Neuronal stem cell (in vitro differentiated cells): ENCODE results near the gene OR3A3.
"Not testable (repeated sequence)": the region's sequence is repeated elsewhere in the genome, so short reads cannot be mapped to it uniquely, and the experiment has no call there.

Experiments
- DNase-seq: peaks from one replicate; pipeline ENCODE4 v3.0.0-alpha.2; 2013; ENCODE audit warnings: low spot score
- H2AFZ ChIP-seq: one replicate; pipeline ENCODE4 v1.6.1; 2013; ENCODE audit warnings: mild to moderate bottlenecking, low read length, inconsistent platforms
- H2AK5ac ChIP-seq: 2 replicates; pipeline ENCODE4 v1.6.1; 2013; ENCODE audit warnings: low read depth, mild to moderate bottlenecking, inconsistent platforms, low read length, moderate library complexity, mixed read lengths
- H2BK120ac ChIP-seq: 2 replicates; pipeline ENCODE4 v1.6.1; 2013; ENCODE audit warnings: low read depth, mild to moderate bottlenecking, inconsistent platforms, low read length, moderate library complexity, mixed read lengths
- H2BK12ac ChIP-seq: one replicate; pipeline ENCODE4 v1.6.1; 2013; ENCODE audit warnings: low read length, inconsistent platforms
- H2BK15ac ChIP-seq: 2 replicates; pipeline ENCODE4 v1.6.1; 2013; ENCODE audit warnings: mild to moderate bottlenecking, low read length, inconsistent platforms, mixed read lengths
- H2BK5ac ChIP-seq: one replicate; pipeline ENCODE4 v1.6.1; 2013; ENCODE audit warnings: inconsistent platforms, mild to moderate bottlenecking, low read length, moderate library complexity
- H3K14ac ChIP-seq: one replicate; pipeline ENCODE4 v1.6.1; 2013; ENCODE audit warnings: low read length, inconsistent platforms
- H3K18ac ChIP-seq: 2 replicates; pipeline ENCODE4 v1.6.1; 2013; ENCODE audit warnings: low read length, inconsistent platforms
- H3K23ac ChIP-seq: 2 replicates; pipeline ENCODE4 v1.6.1; 2013; ENCODE audit warnings: low read depth, mild to moderate bottlenecking, mixed read lengths, low read length, inconsistent platforms; ENCODE audit not compliant: poor library complexity
- H3K27ac ChIP-seq: replicated peaks from 3 replicates; pipeline ENCODE4 v1.5.1; 2013; ENCODE audit warnings: low read length, inconsistent platforms
- H3K27me3 ChIP-seq, 3 experiments: 2 replicates each; pipeline ENCODE4 v1.6.1; 2013; ENCODE audit warnings: low read length in 3 of 3, mild to moderate bottlenecking in 2 of 3, inconsistent platforms in 1 of 3, low read depth in 1 of 3, mixed read lengths in 1 of 3, moderate library complexity in 1 of 3; ENCODE audit not compliant: control insufficient read depth in 3 of 3, insufficient read depth in 3 of 3
- H3K36me3 ChIP-seq, 2 donors: replicated peaks in 1 of 2; 2 replicates each; pipeline ENCODE4 v1.6.1; 2013; ENCODE audit warnings: low read length in 2 of 2; ENCODE audit not compliant: control insufficient read depth in 2 of 2, insufficient read depth in 2 of 2
- H3K4ac ChIP-seq: 2 replicates; pipeline ENCODE4 v1.6.1; 2013; ENCODE audit warnings: inconsistent platforms, mild to moderate bottlenecking, low read length, moderate library complexity
- H3K4me1 ChIP-seq, 2 donors: 1 replicate in 1 of 2; 2 replicates in 1 of 2; pipeline ENCODE4 v1.6.1; 2013; ENCODE audit warnings: low read length in 2 of 2, low read depth in 1 of 2; ENCODE audit not compliant: control insufficient read depth in 2 of 2, insufficient read depth in 1 of 2
- H3K4me2 ChIP-seq: one replicate; pipeline ENCODE4 v1.6.1; 2013; ENCODE audit warnings: mild to moderate bottlenecking, low read length, inconsistent platforms; ENCODE audit not compliant: insufficient read depth, poor library complexity, severe bottlenecking
- H3K4me3 ChIP-seq, 2 donors: 2 replicates each; pipeline ENCODE4 v1.5.1; 2013; ENCODE audit warnings: low read length in 2 of 2, mild to moderate bottlenecking in 2 of 2, inconsistent platforms in 1 of 2, moderate library complexity in 1 of 2
- H3K79me1 ChIP-seq: one replicate; pipeline ENCODE4 v1.6.1; 2013; ENCODE audit warnings: low read depth, mild to moderate bottlenecking, inconsistent platforms, low read length, moderate library complexity
- H3K9ac ChIP-seq: one replicate; pipeline ENCODE4 v1.6.1; 2013; ENCODE audit warnings: mild to moderate bottlenecking, low read depth, low read length, inconsistent platforms; ENCODE audit not compliant: poor library complexity
- H3K9me3 ChIP-seq, 2 donors: replicated peaks in 1 of 2; 2 replicates each; pipeline versions ENCODE3 to v1.6.1; 2013; ENCODE audit warnings: low read length in 2 of 2, mild to moderate bottlenecking in 2 of 2, inconsistent platforms in 1 of 2, low read depth in 1 of 2, mixed read lengths in 1 of 2, moderate library complexity in 1 of 2; ENCODE audit not compliant: control insufficient read depth in 2 of 2, insufficient read depth in 1 of 2
- H4K8ac ChIP-seq: one replicate; pipeline ENCODE4 v1.6.1; 2013; ENCODE audit warnings: low read depth, mild to moderate bottlenecking, inconsistent platforms, low read length, moderate library complexity
- H4K91ac ChIP-seq: one replicate; pipeline ENCODE4 v1.6.1; 2013; ENCODE audit warnings: low read length, low read depth, mild to moderate bottlenecking, inconsistent platforms; ENCODE audit not compliant: poor library complexity
- WGBS, 2 donors: extraction: QIAGEN DNeasy Blood & Tissue Kit; methylation state at CpG; one replicate each; pipeline ENCODE4 v1.1.7; 2013; ENCODE audit warnings: missing lambda C conversion rate in 2 of 2, mixed read lengths in 1 of 2; ENCODE audit not compliant: insufficient read length in 2 of 2, insufficient replicate concordance in 1 of 2; ENCODE audit errors: extremely low coverage in 2 of 2; 5-methylcytosine and 5-hydroxymethylcytosine counted together

The OR3A3 gene

DNA sequence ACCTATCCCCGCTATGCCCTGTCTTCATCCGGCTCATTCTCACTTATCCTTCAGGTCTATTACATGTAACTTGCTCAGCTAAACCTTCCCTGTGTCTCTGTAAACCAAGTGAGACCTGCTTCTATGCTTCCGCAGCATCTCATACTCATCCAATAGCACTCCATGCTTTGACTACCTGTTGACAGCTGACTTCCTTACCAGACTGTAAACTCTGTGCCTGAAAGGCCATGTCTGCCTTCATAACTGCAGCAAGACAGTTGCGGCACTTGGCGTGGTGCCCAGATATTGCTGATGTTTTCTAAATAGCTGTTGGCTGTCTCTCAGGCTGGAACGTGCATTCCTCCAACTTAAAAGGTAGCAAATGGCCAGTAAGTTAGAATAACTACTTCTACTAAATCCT, 11.1 kb upstream of the OR3A3 start:
- no peak overlapping the region for H3K4ac ChIP-seq
- DNase-seq: no peak
- no peaks in the 10 kb centered on the region for H3K4me1 ChIP-seq
- H3K27ac ChIP-seq: no peak overlapping the region
- no peaks in the 10 kb centered on the region for H3K27me3 ChIP-seq
- no peak overlapping the region for H3K9ac ChIP-seq
- H4K91ac ChIP-seq: no peak overlapping the region
- no peak overlapping the region for H3K4me3 ChIP-seq
- no peak overlapping the region for H2BK15ac ChIP-seq
- no peak overlapping the region for H3K14ac ChIP-seq
- no peak overlapping the region for H3K18ac ChIP-seq
- no peaks in the 10 kb centered on the region for H3K79me1 ChIP-seq
- H3K36me3 ChIP-seq: no peaks in the 10 kb centered on the region
- WGBS, 2 donors: no CpG with 5 or more reads among the region's 6 CpGs
- H2BK120ac ChIP-seq: no peak overlapping the region
- no peak overlapping the region for H2AK5ac ChIP-seq
- H3K23ac ChIP-seq: no peak overlapping the region
- no peak overlapping the region for H2AFZ ChIP-seq
- no peak overlapping the region for H3K4me2 ChIP-seq
- no peak overlapping the region for H2BK5ac ChIP-seq
- H4K8ac ChIP-seq: no peak overlapping the region
- H3K9me3 ChIP-seq: peaks cover 0 to 4% of the 10 kb centered on the region in 2 donors
- no peak overlapping the region for H2BK12ac ChIP-seq

DNA sequence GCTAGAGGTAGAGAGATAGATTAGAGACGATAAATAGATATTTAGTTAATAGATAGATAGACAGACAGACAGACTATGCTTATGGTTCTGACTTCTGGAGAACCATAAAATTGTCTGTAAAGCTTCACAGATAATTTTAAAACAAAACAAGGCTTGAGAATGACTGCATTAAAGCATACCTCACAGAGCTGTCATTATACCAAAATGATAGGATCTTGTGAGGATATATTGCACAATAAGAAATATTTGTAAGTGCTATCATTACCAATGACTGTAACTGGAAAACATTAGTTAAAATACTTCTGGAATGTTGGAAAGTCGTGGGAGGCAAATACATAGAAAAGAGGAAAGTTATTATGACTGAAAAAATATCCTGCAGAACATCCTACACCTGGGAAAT, 9.4 kb upstream of the OR3A3 start:
- Histone ChIP-seq H2AFZ (no peak overlapping the region), H3K36me3 (no peaks in the 10 kb centered on the region), H2BK120ac (no peak overlapping the region), H4K8ac (no peak overlapping the region), H3K23ac (no peak overlapping the region), H2BK5ac (no peak overlapping the region), H3K9ac (no peak overlapping the region), H2AK5ac (no peak overlapping the region), H3K79me1 (no peaks in the 10 kb centered on the region), H3K18ac (no peak overlapping the region), H3K27ac (no peak overlapping the region), H3K4me2 (no peak overlapping the region), H2BK12ac (no peak overlapping the region), H3K4me3 (no peak overlapping the region), H3K14ac (no peak overlapping the region), H3K4me1 (no peaks in the 10 kb centered on the region), H3K4ac (no peak overlapping the region), H3K9me3 (peaks cover 0 to 4% of the 10 kb centered on the region in 2 donors), H2BK15ac (no peak overlapping the region), H4K91ac (no peak overlapping the region), H3K27me3 (no peaks in the 10 kb centered on the region)
- 100% methylated on average over 1 of the region's 2 CpGs for WGBS, 2 donors
- no peak for DNase-seq

DNA sequence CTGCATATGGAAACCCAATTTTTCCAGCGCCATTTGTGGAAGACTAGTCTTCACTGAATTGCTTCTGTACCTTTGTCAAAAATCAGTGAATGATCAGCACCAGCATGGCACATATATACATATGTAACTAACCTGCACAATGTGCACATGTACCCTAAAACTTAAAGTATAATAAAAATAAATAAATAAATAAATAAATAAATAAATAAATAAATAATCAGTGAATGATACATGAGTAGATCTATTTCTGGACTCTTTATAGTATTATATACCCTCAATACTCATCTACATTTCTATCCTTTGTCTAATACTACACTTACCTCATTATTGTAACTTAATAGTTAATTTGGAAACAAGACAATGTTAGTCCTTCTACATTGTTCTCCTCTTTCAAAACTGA, 7.3 kb upstream of the OR3A3 start:
- not testable (repeated sequence) for H2BK5ac ChIP-seq, H3K4ac ChIP-seq, H3K14ac ChIP-seq, H4K8ac ChIP-seq, H2BK15ac ChIP-seq, H2AK5ac ChIP-seq, H3K9me3 ChIP-seq, H3K27me3 ChIP-seq, H3K4me1 ChIP-seq, H3K4me3 ChIP-seq, H3K9ac ChIP-seq, H3K4me2 ChIP-seq, H2BK120ac ChIP-seq, H3K27ac ChIP-seq, H4K91ac ChIP-seq, H2AFZ ChIP-seq, H3K23ac ChIP-seq, DNase-seq, H3K79me1 ChIP-seq, H3K36me3 ChIP-seq, H3K18ac ChIP-seq, H2BK12ac ChIP-seq
- no CpG with 5 or more reads among the region's 1 CpG for WGBS, 2 donors

DNA sequence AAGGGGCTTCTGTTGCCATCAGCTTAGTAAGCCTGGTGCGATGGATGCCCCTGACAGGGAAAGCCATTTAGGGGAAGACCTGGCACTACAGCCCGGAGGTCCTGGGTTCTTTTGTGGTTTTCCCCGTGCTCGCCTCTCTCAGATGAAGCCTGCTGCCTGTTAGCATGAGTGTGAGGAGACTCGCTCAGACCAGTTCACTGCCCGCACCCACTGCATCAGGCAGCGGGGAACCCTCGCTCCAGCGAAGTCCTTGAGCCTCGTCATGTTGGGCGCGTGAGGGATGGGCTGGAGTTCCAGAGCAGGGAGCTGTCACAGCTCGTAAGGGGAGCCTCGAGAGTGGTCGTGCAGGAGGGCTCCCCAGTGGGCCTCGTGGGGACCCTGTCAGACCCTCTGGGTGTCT, 1.0 kb downstream of the OR3A3 start:
- H2AK5ac ChIP-seq, H2BK120ac ChIP-seq, H3K14ac ChIP-seq, H3K27ac ChIP-seq, H4K91ac ChIP-seq, H2BK12ac ChIP-seq, H3K4me3 ChIP-seq, H3K9ac ChIP-seq, H3K4me2 ChIP-seq, H2BK15ac ChIP-seq, H3K4me1 ChIP-seq, H3K36me3 ChIP-seq, DNase-seq, H2BK5ac ChIP-seq, H3K18ac ChIP-seq, H3K4ac ChIP-seq, H4K8ac ChIP-seq, H2AFZ ChIP-seq, H3K23ac ChIP-seq, H3K9me3 ChIP-seq, H3K79me1 ChIP-seq, H3K27me3 ChIP-seq: not testable (repeated sequence)
- no CpG with 5 or more reads among the region's 16 CpGs for WGBS, 2 donors
